Suppressor macrophage treated with lipopolysaccharide for 1 hour (primary cell): ENCODE data around the gene SLC6A3.
"Not testable (repeated sequence)": the region's sequence is repeated elsewhere in the genome, so short reads cannot be mapped to it uniquely, and the experiment has no call there.

ENCODE experiments used
- DNase-seq, 3 donors: peaks; one replicate each; pipeline ENCODE4 v3.0.0-alpha.2; 2020 to 2022

SLC6A3 gene

GRCh38 chr5:1463326-1464095, 18.3 kb upstream of the SLC6A3 start:
- DNase-seq = no peak

GRCh38 chr5:1462358-1462757, 17.1 kb upstream of the SLC6A3 start:
- no peak for DNase-seq

DNA sequence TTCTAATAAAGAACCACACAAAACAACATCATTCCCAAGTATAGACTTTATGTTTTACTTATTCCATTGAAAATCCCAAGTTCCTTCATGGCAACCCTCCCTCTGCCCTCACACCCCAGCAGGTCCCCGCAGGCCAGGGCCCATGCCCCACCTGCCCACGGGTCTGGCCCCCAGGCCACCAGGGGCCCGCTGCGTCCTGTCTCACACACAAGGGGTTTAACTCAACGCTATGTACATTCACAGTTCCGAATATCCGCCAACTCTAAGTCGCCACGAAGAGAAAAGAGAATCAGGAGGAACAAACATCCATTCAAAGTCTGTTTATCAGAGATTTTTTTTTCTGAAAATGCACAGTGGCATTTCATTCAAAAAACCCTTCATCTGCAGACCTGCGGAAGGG, 16.2 kb upstream of the SLC6A3 start:
- no peak for DNase-seq

- DNase-seq = no peak
These were observed 14.9 kb upstream of the SLC6A3 start for GRCh38 chr5:1460054-1460682.

GRCh38 chr5:1459435-1459834, 14.2 kb upstream of the SLC6A3 start:
- not testable (repeated sequence) for DNase-seq

DNA sequence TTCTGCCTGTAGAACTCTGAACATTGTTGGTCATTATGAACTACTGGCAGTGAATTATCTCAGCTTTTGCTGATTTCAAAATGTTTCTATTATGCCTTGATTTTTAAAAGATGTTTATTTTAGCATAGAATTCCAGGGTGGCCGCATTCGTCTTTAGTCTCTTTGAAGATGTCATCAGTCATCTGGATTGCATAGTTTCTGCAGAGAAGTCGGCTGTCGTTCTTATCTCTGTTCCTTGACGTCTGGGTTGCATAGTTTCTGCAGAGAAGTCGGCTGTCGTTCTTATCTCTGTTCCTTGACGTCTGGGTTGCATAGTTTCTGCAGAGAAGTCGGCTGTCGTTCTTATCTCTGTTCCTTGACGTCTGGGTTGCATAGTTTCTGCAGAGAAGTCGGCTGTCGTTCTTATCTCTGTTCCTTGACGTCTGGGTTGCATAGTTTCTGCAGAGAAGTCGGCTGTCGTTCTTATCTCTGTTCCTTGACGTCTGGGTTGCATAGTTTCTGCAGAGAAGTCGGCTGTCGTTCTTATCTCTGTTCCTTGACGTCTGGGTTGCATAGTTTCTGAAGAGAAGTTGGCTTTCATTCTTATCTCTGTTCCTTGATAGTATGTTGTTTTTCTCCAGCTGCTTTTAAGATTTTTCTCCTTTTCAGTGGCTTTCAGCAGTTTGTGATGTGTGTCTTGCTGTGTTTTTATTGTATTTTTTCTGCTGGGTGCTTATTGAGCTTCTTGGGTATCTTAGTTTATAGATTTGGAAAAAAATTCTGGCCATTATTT, 11.1 kb upstream of the SLC6A3 start:
- DNase-seq = not testable (repeated sequence)

GRCh38 chr5:1453613-1454012, 8.4 kb upstream of the SLC6A3 start:
- no peak for DNase-seq

DNA sequence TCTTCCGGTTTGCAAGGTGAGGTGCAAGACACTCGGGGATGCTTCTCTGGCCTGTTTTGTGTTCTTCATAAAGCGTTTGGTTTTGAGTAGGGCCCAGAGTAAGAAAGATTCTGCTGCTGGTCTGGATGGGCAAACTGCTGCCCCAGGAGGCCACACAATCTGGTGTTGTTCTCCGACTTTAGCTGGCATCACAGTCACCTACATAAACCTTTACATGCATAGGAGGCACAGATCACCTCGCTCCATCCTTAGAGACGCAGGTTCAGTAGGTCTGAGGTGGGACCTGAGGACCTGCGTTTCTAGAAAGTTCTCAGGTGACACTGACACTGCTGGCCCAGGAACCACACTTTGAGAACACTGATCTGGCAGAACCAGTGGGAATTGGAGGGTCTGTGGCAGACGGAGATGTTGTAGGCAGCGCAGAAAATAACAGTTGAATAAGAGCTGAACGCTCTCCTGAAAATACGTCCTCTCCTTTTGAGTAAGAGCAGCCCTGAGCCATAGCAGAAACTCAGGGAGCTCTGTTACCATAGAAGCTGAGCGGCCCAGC, 3.9 kb upstream of the SLC6A3 start:
- DNase-seq = no peak

- DNase-seq = no peak
These were observed 3.3 kb upstream of the SLC6A3 start for GRCh38 chr5:1448511-1449011.

DNA sequence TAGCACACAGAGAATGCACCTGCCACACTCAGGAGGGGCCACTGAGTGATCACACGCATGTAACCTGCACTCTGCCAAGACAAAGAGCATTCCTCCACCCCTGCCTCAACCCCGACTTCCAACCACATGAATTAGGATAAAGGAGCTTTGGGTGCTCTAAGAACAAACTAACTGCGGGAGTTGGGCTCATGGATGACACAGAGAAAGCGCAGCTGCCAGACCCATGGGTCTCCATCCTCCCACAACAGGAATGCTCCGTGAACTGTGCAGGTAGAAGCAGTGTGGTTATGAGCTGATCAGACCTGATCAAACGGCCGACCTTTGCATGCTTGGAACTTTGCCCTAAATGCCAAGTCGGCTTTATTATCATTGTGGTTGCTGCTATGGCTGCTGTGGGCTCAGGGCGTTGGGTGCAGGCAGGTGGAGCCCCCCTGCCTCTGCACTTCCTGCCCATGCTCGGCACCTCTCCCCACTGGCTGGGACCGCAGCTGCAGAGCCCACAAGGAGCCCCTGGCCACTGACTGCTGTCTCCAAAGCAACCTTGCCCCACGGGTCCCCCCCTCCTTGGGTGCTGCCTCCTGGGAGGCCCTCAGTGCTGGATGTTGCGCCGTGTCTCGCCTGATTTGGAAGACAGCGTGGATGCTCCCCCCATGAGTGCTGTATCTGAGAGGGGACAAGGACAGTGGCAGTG, 2.6 kb upstream of the SLC6A3 start:
- DNase-seq = no peak

DNA sequence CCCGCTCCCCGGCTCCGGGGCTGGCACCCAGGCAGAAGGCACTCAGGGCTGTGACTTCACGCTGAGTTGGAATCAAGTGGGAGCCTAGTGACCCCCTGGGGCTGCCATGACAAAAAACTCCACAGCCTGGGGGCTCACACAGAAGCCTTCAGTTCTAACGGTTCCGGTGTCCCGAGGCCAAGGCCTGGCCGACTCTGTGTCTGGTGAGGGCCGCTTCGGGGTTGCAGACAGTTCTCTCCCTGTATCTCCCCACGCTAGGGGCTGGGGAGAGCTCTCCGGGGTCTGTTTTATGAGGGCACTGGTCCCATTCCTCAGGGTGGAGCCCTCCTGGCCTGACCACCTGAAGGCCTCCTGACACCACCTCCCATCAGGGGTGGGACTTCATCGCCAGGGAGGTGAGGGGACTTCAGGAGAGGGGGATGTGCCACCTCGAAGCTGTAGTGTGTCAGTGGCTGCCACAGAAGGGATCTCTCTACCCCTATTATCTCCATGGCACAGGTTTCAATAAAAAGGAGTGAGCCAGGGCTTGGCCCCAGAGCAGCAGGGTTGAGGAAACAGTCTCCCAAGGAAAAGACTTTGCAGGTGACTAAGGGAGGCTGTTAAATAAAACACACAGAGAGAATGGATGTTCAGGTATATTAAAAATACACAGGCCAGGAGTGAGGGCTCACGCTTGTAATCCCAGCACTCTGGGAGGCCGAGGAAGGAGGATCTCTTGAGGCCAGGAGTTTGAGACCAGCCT, 1.5 kb upstream of the SLC6A3 start:
- DNase-seq = no peak

GRCh38 chr5:1445689-1446601, 705 bp upstream of the SLC6A3 start:
- DNase-seq = no peak

GRCh38 chr5:1444361-1445189, 665 bp downstream of the SLC6A3 start:
- DNase-seq = peak in 1 of 3 donors; percentile 6

GRCh38 chr5:1443991-1444360, 1.3 kb downstream of the SLC6A3 start:
- DNase-seq = no peak

DNA sequence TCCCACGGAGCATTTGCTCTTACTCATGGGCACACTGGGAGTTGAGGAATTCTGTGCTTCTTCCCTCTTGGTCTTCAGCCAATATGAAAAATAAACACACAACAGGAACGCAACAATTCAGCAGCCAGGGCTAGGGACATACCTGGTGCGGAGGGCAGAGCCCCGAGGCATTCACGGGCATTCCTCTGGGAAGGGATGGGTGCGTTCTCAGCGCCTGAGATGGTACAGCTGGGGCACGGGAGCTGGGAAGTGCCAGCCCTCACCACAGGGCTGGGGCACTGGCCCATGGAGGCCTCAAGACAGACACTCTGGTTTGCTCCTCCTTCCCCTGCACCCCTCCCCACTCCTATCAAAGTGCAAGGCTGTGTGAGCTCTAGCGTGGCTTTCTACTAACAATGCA, 2.1 kb downstream of the SLC6A3 start:
- no peak for DNase-seq

- no peak for DNase-seq
These were observed 2.8 kb downstream of the SLC6A3 start for GRCh38 chr5:1442222-1443145.

DNA sequence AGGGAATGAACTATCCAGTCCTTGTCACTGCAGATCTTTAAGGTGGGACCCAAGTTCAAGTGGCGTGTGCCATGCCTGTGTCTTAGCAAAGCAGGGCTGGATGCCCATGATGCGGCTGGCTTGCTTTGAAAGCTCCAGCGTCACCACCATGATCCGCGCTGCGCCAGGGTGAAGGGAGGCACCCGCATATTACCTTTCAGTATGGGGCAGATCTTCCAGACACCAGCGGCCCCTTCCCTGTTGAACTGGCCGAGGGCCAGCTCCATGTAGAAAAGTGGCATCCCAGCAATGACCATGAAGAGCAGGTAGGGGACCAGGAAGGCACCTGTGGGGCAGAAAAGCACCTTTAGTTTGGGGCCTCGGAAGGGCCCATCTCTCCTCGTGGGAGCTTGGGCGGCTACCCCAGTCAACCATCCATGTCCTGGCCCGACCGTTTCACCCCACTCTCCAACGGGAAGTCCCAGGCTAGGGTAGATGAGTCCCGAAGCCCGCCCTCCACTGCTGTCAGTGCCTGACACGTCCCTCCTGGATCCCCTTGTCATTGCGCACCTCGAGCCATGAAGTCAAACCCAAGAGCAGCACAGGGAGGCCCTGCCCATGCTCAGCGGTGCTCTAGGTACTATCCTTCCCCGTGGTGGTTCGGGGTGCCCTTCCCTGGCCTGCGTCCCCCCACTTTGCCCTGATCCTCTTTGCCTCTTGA, 3.9 kb downstream of the SLC6A3 start:
- no peak for DNase-seq

- no peak for DNase-seq
These were observed 5.1 kb downstream of the SLC6A3 start for GRCh38 chr5:1440098-1440493.
